NB4 (cell line): Measurements from ENCODE around the gene SMYD3.

Source experiments
- POLR2A ChIP-seq: IDR thresholded peaks from 2 replicates; pipeline ENCODE4 v1.6.1; 2011; ENCODE audit warnings: mild to moderate bottlenecking; ENCODE audit not compliant: insufficient read length; ENCODE audit errors: extremely low read depth
- TF ChIP-seq, protein P1 (sequence below): IDR thresholded peaks from one replicate; pipeline ENCODE4 v1.5.1; 2012; ENCODE audit warnings: low read depth, low read length

DNA sequence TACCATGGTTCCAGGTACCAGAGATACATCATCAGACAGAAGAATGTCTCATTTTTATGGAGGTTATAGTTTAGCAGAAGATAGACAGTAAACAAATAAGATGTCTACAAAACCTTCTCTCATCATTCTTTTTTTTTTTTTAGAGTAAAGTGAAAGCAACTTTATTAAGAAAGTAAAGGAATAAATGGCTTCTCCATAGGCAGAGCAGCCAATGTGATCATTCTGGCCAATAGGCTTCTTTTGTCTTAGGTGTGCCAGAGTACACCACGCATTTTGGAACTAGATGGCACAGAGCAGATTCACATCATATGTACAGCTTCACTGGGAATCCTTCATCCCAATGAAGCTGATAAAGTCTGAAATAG lies 428.2 kb downstream of the SMYD3 start:
- TF ChIP-seq, protein P1, sequence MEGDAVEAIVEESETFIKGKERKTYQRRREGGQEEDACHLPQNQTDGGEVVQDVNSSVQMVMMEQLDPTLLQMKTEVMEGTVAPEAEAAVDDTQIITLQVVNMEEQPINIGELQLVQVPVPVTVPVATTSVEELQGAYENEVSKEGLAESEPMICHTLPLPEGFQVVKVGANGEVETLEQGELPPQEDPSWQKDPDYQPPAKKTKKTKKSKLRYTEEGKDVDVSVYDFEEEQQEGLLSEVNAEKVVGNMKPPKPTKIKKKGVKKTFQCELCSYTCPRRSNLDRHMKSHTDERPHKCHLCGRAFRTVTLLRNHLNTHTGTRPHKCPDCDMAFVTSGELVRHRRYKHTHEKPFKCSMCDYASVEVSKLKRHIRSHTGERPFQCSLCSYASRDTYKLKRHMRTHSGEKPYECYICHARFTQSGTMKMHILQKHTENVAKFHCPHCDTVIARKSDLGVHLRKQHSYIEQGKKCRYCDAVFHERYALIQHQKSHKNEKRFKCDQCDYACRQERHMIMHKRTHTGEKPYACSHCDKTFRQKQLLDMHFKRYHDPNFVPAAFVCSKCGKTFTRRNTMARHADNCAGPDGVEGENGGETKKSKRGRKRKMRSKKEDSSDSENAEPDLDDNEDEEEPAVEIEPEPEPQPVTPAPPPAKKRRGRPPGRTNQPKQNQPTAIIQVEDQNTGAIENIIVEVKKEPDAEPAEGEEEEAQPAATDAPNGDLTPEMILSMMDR: no peak
- no peak for TF ChIP-seq POLR2A
